HG03378 (cell line): ENCODE results near the gene HS1BP3.

Experiments
- ATAC-seq: cut with Tn5 transposase; IDR thresholded peaks from one replicate; pipeline ENCODE4 v1.9.1; 2021; ENCODE audit warnings: mild to moderate bottlenecking, moderate library complexity; ENCODE audit not compliant: unreplicated experiment

Gene HS1BP3

GRCh38 chr2:20604401-20604911 is 46.4 kb downstream of the HS1BP3 start:
- no peak for ATAC-seq

DNA sequence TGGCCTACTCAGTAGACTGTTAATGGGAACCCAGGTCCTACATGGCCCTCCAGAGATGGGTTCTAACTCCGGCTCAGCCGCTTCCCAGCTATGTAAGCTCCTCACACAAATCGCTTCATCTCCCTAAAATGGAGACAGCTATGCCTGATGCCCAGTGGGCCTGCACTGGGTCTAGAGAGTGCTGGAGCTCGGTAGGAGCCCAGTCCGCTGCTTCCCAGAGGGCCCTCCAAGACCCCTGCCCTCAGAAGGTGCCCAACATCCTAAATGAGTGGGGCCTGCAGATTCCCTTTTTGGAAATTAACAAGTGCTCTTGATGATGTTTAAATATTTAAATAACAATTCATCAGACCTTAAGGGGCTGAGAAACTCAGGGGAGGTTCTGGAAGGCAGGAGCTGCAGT is 47.1 kb downstream of the HS1BP3 start:
- no peak for ATAC-seq

DNA sequence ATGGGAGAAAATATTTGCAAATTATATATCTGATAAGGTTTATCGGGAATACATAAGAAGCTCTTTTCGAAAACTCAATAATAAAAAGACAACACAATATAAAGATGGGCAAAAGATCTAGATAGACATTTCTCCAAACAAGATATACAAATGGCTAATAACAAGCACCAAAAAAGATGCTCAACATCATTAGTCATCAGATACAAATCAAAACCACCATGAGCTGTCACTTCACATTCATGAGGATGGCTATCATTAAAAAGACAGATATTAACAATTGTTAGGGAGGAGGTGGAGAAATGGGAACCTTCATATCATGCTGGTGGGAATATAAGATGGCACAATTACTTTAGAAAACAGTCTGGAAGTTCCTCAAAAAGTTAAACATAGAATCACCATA is 48.1 kb downstream of the HS1BP3 start:
- no peak for ATAC-seq

DNA sequence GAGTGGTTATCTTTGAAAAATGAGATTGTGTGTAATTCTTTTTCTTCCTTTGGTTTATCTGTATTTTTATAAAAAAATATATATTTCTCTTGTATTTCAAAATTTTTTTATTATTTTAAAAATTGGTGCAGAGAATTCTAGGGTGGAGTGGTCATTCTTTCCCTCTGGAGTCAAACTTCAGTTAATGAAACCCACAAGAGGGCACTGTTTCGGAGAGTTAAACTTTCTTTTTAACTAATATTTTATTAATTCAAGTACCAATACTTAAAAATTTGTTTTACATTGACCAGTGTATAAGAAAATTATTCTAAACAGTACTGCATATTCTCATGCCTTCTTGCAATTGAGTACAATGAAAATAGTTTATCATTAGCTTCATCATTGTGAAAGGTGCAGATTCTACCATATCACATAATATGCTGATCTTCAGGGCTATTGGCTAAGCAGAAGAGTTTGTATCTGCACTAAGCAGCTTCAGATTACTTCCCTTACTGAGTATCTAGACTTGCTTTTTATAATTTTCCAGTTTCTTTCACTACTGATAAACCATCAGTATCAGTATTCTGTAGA is 50.1 kb downstream of the HS1BP3 start:
- ATAC-seq, result no peak

- ATAC-seq, result no peak
Measured at GRCh38 chr2:20599861-20600461, 50.9 kb downstream of the HS1BP3 start.

DNA sequence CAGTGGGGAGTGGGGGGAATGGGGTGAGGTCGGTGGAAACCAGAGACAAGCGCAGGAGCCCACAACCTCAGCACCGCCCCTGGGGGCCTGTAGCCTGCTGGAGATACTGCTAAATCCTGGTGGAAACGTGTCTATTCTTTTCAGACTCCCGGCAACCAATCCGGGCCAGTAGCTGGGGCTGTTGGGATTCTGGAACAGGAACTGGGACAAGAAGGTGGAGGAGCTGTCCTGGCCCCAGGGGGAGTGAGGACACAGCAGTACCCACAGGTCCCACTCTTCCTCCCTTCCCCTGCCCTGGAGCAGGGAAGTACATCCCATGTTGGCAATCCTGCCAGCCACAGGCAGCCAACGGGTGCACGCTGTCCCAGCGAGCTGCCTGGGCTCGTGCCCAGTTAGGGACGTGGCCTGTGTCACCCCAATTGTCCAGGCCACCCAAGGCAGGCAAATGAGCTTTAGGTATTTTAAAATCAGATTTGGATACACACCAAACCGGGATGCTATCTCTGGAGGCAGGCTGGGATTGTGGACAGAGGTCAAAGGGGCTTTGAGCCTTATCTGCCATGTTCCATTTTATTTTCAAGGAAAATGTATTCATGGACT is 51.8 kb downstream of the HS1BP3 start:
- ATAC-seq, result no peak

DNA sequence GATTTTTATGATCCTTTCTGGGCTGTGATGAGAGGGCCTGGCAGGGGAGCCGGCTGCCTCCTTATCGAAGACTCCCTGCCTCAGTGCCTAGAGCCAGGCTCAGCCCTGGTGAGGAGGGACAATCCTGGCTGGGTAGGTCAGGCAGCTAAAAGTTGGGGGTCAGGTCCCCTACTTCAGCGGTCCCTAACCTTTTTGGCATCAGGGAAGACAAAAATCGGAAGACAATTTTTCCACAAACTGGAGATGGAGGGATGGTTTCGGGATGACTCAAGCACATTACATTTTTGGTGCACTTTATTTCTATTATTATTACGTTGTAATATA is 53.1 kb downstream of the HS1BP3 start:
- ATAC-seq, result no peak

- ATAC-seq, result no peak
Measured at GRCh38 chr2:20596973-20597859, 53.7 kb downstream of the HS1BP3 start.

GRCh38 chr2:20596193-20596972 is 54.5 kb downstream of the HS1BP3 start:
- peak; percentile 12 for ATAC-seq

GRCh38 chr2:20595439-20596192 is 55.3 kb downstream of the HS1BP3 start:
- ATAC-seq, result peak; percentile 86

DNA sequence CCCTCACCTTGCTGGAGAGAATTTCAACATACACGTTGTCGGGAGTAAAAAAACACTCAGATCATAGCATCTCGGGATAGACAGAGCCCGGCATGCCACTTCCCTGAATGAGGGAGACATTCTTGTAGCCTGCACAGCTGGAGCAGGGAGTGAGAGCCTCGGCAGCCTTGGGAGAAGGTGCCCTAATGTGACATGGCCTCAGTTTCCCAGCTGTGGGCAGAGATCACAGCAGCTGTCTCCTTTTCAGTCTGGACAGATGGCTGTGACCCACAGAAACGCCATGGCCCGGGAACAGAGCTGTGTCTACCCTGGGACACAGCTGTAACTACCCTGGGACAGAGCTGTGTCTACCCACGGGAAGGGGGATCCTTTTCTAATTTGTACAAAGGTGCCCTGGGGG is 55.9 kb downstream of the HS1BP3 start:
- no peak for ATAC-seq

GRCh38 chr2:20594048-20594750 is 56.7 kb downstream of the HS1BP3 start:
- no peak for ATAC-seq

GRCh38 chr2:20593072-20594034 is 57.5 kb downstream of the HS1BP3 start:
- no peak for ATAC-seq

GRCh38 chr2:20592106-20593071 is 58.5 kb downstream of the HS1BP3 start:
- no peak for ATAC-seq

GRCh38 chr2:20590704-20591515 is 60.0 kb downstream of the HS1BP3 start:
- ATAC-seq, result no peak

GRCh38 chr2:20589975-20590703 is 60.8 kb downstream of the HS1BP3 start:
- no peak for ATAC-seq
